ENCODE measurements around the gene YBX2.

YBX2 gene

DNA sequence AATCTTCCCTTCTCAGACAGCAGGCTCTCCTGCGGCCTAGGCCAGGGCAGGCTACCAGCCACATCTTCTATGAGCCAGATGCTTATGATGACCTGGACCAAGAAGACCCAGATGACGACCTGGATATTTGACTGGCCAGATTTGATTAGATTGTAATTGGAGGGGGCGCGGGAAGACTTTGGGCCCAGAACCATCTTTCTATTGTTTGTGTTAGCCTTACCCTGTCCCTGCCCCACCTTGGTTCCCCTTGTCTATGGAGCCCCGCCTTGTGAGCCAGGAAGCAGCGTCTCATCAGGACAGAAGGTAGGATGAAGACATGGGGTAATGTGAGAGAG is 34.9 kb downstream of the YBX2 start:
- TF ChIP-seq, protein P1, sequence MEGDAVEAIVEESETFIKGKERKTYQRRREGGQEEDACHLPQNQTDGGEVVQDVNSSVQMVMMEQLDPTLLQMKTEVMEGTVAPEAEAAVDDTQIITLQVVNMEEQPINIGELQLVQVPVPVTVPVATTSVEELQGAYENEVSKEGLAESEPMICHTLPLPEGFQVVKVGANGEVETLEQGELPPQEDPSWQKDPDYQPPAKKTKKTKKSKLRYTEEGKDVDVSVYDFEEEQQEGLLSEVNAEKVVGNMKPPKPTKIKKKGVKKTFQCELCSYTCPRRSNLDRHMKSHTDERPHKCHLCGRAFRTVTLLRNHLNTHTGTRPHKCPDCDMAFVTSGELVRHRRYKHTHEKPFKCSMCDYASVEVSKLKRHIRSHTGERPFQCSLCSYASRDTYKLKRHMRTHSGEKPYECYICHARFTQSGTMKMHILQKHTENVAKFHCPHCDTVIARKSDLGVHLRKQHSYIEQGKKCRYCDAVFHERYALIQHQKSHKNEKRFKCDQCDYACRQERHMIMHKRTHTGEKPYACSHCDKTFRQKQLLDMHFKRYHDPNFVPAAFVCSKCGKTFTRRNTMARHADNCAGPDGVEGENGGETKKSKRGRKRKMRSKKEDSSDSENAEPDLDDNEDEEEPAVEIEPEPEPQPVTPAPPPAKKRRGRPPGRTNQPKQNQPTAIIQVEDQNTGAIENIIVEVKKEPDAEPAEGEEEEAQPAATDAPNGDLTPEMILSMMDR (IDR thresholded peaks at IDR 0.05; ENCODE audit: extremely low read depth, insufficient read depth, missing control alignments): no peak
- no peak for DNase-seq (ENCODE audit: low spot score)
- in situ Hi-C loops (cut with MboI; ENCODE audit: low pct_unique_long_range_greater_than_20kb, low sequenced_read_pairs, unreplicated experiment): no loop called here

DNA sequence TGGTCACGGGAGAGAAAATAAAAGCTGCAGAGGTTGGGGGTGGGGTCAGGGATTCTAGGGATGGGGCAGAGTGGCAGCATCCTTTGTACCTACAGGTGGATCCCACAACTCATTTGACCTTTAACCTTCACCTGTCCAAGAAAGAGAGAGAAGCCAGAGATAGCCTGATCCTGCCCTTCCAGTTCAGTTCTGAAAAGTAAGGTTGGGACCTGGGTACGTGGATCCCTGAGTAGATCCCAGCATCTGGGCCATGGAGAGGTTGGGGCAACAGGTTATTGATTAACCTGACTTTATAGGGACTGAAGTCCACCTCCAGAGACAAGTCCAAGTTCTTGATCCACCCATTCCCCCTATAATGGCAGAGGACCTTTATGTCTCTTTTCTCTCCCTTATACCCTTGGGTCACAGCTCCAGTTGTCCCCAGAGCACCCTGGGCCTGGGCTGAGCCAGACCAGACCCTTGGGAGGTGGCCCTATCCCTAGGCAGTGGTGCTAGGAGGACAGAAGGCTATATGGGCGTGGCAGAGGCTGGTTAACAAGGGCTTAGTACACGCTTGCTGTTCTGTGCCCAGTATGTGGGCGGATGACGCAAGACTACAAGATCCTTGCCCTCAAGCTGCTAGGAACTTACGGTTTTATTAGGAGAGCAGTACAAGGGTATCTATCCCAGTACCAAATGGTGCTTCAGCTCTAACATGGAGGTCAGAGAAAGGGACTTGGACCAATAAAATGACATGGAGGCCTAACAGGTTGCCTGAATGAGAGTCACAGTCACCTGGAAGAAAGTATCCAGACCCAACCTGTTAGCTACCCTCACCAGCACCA is 35.5 kb downstream of the YBX2 start:
- in situ Hi-C loops (cut with MboI; ENCODE audit: low pct_unique_long_range_greater_than_20kb, low sequenced_read_pairs, unreplicated experiment): no loop called here

DNA sequence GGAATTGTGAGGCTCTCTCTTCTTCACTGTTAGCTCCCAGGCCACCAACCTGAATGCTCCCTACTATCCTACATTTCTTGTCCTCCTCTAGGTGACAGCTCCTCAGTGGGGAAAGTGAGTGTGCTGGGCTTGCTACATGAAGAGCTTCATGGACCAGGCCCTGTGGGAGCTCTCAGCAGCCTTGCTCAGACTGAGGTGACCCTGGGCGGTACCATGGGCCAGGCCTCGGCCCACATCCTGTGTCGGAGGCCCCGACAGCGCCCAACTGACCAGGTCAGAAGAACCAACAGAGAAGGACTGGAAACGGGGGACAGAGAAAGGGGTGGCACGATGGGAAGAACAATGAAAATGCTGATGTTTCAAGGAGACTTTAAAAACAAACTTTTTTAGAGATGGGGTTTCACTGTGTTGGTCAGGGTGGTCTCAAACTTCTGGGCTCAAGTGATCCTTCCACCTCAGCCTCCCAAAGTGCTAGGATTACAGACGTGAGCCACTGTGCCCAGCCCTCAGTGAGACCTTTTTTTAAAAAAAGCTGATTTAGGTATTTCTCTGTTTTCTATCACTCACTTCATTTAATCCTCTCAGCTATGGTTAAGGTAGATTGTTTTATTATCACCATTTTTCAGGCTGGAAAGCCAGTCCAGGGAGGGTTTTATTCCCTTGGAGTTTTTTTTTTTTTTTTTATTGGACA is 37.5 kb downstream of the YBX2 start:
- in situ Hi-C loops (cut with MboI; ENCODE audit: low pct_unique_long_range_greater_than_20kb, low sequenced_read_pairs, unreplicated experiment): no loop called here
- TF ChIP-seq, protein P1 (IDR thresholded peaks at IDR 0.05; ENCODE audit: extremely low read depth, insufficient read depth, missing control alignments): no peak
- no peak for DNase-seq (ENCODE audit: low spot score)

More for the DNA sequence above, 35.5 kb downstream of the YBX2 start:
- DNase-seq (ENCODE audit: low spot score): no peak
- TF ChIP-seq, protein P1 (IDR thresholded peaks at IDR 0.05; ENCODE audit: extremely low read depth, insufficient read depth, missing control alignments): no peak

DNA sequence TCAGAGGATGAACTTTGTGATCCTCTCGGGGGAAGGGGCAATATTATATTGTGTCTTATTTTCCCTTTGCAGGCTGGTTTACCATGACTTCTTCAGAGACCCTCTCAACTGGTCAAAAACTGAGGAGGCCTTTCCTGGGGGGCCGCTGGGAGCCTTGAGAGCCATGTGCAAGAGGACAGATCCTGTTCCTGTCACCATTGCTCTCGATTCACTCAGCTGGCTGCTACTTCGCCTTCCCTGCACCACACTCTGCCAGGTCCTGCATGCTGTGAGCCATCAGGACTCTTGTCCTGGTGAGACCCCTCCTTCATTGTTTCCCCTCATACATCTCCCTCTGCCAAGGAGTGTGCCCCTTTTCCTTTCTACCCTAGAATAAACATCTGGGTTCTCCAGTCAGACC is 39.9 kb downstream of the YBX2 start:
- no peak for DNase-seq (ENCODE audit: low spot score)
- TF ChIP-seq, protein P1 (IDR thresholded peaks at IDR 0.05; ENCODE audit: extremely low read depth, insufficient read depth, missing control alignments): no peak
- in situ Hi-C loops (cut with MboI; ENCODE audit: low pct_unique_long_range_greater_than_20kb, low sequenced_read_pairs, unreplicated experiment): no loop called here

DNA sequence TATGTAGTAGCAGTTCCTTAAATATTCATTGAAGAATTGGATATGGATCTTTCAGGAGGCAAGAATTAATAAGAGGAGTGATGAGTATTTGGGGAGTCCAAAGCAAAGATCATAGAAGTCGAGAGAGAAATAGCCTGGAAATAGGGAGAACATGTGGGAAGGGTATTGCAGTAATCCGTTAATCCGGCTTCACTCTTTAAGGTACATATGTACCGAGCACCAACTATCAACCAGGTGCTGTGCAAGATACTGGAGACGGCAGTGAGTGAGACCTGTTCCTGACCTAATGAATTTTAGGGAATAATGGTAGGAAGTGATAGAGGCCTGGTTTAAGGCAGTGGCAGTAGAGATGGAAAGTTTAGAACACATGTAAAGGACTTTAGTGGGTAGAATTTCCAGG is 41.4 kb downstream of the YBX2 start:
- TF ChIP-seq, protein P1 (IDR thresholded peaks at IDR 0.05; ENCODE audit: extremely low read depth, insufficient read depth, missing control alignments): no peak
- no peak for DNase-seq (ENCODE audit: low spot score)
- in situ Hi-C loops (cut with MboI; ENCODE audit: low pct_unique_long_range_greater_than_20kb, low sequenced_read_pairs, unreplicated experiment): no loop called here

DNA sequence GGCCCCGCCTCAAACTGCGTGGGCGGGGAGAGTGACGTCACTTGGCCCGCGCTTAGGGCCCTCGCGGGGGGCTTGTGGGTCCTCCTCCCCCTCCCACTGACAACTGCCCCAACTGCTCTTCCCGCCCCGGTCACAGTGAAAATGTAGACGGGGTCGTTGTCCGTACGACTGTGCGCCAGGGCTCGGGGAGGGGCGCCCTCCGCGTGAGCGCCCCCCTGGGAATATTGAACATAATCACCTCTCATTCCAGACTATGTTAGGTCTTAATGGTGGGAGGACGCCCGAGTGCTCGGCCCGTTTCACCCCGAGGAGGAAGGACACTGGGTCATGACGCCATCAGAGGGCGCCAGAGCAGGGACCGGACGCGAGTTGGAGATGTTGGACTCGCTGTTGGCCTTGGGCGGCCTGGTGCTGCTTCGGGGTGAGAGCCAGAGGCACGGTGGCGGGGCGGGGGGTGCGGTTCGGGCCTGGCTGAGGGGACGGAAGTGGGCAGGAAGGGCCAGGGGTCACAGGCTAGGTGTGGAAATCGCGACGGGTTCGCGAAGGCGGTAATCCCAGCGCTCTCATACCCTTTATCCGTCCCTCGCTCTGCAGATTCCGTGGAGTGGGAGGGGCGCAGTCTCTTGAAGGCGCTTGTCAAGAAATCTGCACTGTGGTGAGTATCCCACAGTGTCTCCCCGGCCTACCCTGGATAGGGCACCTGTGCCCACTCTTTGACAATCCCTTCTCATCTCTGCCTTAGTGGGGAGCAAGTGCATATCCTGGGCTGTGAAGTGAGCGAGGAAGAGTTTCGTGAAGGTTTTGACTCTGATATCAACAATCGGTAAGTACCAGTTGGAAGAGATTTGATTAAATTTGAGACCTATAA is 42.0 kb downstream of the YBX2 start, which contains the start of gene ELP5:
Gene ELP5 (plus strand): TSS at position 40 of the 868 bp plus-strand sequence. CDS start 336 bp downstream, at position 376.
- in situ Hi-C loops (cut with MboI; ENCODE audit: low pct_unique_long_range_greater_than_20kb, low sequenced_read_pairs, unreplicated experiment): no loop called here
- DNase-seq (ENCODE audit: low spot score): peak; percentile 91
- TF ChIP-seq, protein P1 (IDR thresholded peaks at IDR 0.05; ENCODE audit: extremely low read depth, insufficient read depth, missing control alignments): peak; percentile 44
